Endothelial cell (in vitro differentiated cells): ENCODE measurements around the gene TBX10. TPM values are rescaled to one million over a fixed set of nuclear protein-coding genes. Genes with fewer than 3 reads are reported as not detected.

ENCODE experiments used
- DNase-seq: peaks from one replicate; pipeline ENCODE4 v3.0.0; 2021; ENCODE audit warnings: low spot score
- H3K27ac Mint-ChIP-seq: one replicate; pipeline ENCODE4 v1.8.0; 2021; ENCODE audit warnings: mixed read lengths, inconsistent platforms; ENCODE audit not compliant: unreplicated experiment
- H3K27me3 Mint-ChIP-seq: one replicate; pipeline ENCODE4 v1.8.0; 2021; ENCODE audit warnings: mild to moderate bottlenecking, moderate library complexity, mixed read lengths, inconsistent platforms; ENCODE audit not compliant: unreplicated experiment
- H3K36me3 Mint-ChIP-seq: one replicate; pipeline ENCODE4 v1.8.0; 2021; ENCODE audit warnings: mild to moderate bottlenecking, low read depth, mixed read lengths, inconsistent platforms; ENCODE audit not compliant: unreplicated experiment
- H3K4me1 Mint-ChIP-seq: one replicate; pipeline ENCODE4 v1.8.0; 2021; ENCODE audit warnings: mild to moderate bottlenecking, mixed read lengths, inconsistent platforms; ENCODE audit not compliant: unreplicated experiment
- H3K4me3 Mint-ChIP-seq: one replicate; pipeline ENCODE4 v1.8.0; 2021; ENCODE audit warnings: mild to moderate bottlenecking, mixed read lengths, inconsistent platforms; ENCODE audit not compliant: unreplicated experiment
- H3K9me3 Mint-ChIP-seq: one replicate; pipeline ENCODE4 v1.8.0; 2021; ENCODE audit warnings: mixed read lengths, inconsistent platforms; ENCODE audit not compliant: unreplicated experiment
- CTCF ChIP-seq: fragments of 200-600 bp; sonication (generic); IDR thresholded peaks from one replicate; pipeline ENCODE4 v1.5.0; 2021; ENCODE audit warnings: antibody characterized with exemption; ENCODE audit not compliant: unreplicated experiment
- total RNA-seq: library from RNA; stranded (reverse); fragmentation: NEBNext Ultra II Directional; extraction: Animal tissue kit (Norgen Biotek cat#: 25700); gene quantifications from one replicate; pipeline ENCODE4 v1.2.1, GENCODE V29; 2021; ENCODE audit not compliant: unreplicated experiment

TBX10 gene
- total RNA-seq, 1 donor from 2014 or later: not detected

- peaks cover 17% of the 10 kb centered on the region for H3K4me1 Mint-ChIP-seq
- peaks cover 14% of the 10 kb centered on the region for H3K27me3 Mint-ChIP-seq
- no peak overlapping the region for H3K27ac Mint-ChIP-seq
- H3K9me3 Mint-ChIP-seq: no peaks in the 10 kb centered on the region
- no peak for TF ChIP-seq CTCF
- peaks cover 18% of the 10 kb centered on the region for H3K36me3 Mint-ChIP-seq
- H3K4me3 Mint-ChIP-seq: peak overlapping the region; percentile 6
- no peak for DNase-seq
Observed at GRCh38 chr11:67608486-67608885, 31.1 kb downstream of the TBX10 start.

- H3K9me3 Mint-ChIP-seq: no peaks in the 10 kb centered on the region
- TF ChIP-seq CTCF: no peak
- H3K4me3 Mint-ChIP-seq: peak overlapping the region; percentile 97
- no peak for DNase-seq
- peaks cover 13% of the 10 kb centered on the region for H3K27me3 Mint-ChIP-seq
- H3K36me3 Mint-ChIP-seq: peaks cover 18% of the 10 kb centered on the region
- H3K27ac Mint-ChIP-seq: peak overlapping the region; percentile 80
- peaks cover 21% of the 10 kb centered on the region for H3K4me1 Mint-ChIP-seq
Observed at GRCh38 chr11:67607507-67607906, 32.1 kb downstream of the TBX10 start.

GRCh38 chr11:67606492-67607295 lies 32.9 kb downstream of the TBX10 start, which contains the start of gene NDUFV1:
TSS of gene NDUFV1 (plus strand) at chr11:67606936. CDS start at chr11:67607005, 69 bp downstream.
- Mint-ChIP-seq H3K4me1 (peaks cover 21% of the 10 kb centered on the region), H3K9me3 (no peaks in the 10 kb centered on the region), H3K36me3 (peaks cover 18% of the 10 kb centered on the region), H3K27ac (peak within 1 kb of the TSS; percentile 80), H3K27me3 (peaks cover 12% of the 10 kb centered on the region), H3K4me3 (peak within 1 kb of the TSS; percentile 97)
- peak; percentile 70 for TF ChIP-seq CTCF
- peak; percentile 97 for DNase-seq

GRCh38 chr11:67606093-67606491 lies 33.5 kb downstream of the TBX10 start:
- Mint-ChIP-seq H3K27me3 (peaks cover 12% of the 10 kb centered on the region), H3K27ac (no peak overlapping the region), H3K4me3 (peak overlapping the region; percentile 95), H3K36me3 (peaks cover 18% of the 10 kb centered on the region), H3K9me3 (no peaks in the 10 kb centered on the region), H3K4me1 (peaks cover 21% of the 10 kb centered on the region)
- no peak for TF ChIP-seq CTCF
- no peak for DNase-seq
